HUDEP-2 (cell line): ENCODE measurements around the gene TRIM41.
"Not testable (repeated sequence)": the region's sequence is repeated elsewhere in the genome, so short reads cannot be mapped to it uniquely, and the experiment has no call there.

Experiments used
- DNase-seq, 76 experiments: peaks; one replicate each; lab custom pipeline; 2025; ENCODE audit not compliant: unreplicated experiment in 76 of 76; lab: John Stamatoyannopoulos, UW

The TRIM41 gene

DNA sequence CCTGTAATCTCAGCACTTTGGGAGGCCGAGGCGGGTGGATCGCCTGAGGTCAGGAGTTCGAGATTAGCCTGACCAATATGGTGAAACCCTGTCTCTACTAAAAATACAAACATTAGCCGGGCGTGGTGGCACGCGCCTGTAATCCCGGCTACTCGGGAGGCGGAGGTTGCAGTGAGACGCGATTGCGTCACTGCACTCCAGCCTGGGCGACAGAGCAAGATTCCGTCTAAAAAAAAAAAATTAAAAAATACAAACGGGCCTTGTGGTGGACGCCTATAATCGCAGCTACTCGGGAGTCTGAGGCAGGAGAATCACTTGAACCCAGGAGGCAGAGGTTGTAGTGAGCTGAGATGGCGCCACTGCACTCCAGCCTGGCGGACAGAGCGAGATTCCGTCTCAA, 14.1 kb upstream of the TRIM41 start:
- not testable (repeated sequence) for DNase-seq

DNA sequence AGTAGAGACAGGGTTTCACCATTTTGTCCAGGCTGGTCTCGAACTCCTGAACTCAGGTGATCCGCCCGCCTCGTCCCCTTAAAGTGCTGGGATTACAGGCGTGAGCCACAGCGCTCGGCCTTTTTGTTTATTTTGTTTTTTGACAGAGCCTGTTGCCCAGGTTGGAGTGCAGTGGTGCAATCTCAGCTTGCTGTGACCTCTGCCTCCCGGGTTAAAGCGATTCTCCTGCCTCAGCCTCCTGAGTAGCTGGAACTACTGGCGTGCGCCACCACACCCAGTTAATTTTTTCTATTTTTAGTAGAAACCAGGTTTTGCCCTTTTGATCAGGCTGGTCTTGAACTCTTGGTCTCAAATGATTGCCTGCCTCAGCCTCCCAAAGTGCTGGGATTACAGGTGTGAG, 12.9 kb upstream of the TRIM41 start:
- not testable (repeated sequence) for DNase-seq

DNA sequence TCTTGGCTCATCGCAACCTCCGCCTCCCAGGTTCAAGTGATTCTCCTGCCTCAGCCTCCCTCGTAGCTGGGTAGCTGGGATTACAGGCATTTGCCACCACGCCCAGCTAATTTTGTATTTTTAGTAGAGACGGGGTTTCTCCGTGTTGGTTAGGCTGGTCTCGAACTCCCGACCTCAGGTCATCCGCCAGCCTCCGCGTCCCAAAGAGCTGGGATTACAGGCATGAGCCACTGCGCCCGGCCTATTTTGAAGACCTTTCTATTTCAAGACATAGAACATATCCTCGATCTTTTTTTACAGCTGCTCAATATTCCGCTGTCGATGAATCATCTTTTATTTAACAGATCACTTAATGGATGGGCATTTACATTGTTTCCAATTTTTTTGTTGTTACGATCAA, 12.4 kb upstream of the TRIM41 start:
- not testable (repeated sequence) for DNase-seq

DNA sequence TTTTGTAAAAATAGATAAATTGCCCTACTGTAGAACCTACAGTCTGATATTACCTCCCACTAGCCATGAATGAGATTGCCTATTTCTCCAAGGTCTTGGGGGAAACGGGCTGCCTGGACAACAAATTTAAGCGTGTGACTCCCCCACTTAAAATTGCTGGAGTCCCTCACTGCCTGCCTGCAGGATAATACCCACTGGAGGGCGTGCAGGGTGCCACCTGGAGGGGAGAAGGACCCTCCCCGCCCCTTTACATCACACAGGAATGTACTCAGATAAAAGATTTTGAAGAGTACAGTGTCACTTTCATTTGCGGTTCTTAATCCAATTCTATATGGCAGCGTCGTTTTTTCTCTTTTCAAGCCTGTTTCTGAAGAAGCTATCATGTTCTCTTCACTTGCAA, 11.9 kb upstream of the TRIM41 start:
- no peak for DNase-seq

DNA sequence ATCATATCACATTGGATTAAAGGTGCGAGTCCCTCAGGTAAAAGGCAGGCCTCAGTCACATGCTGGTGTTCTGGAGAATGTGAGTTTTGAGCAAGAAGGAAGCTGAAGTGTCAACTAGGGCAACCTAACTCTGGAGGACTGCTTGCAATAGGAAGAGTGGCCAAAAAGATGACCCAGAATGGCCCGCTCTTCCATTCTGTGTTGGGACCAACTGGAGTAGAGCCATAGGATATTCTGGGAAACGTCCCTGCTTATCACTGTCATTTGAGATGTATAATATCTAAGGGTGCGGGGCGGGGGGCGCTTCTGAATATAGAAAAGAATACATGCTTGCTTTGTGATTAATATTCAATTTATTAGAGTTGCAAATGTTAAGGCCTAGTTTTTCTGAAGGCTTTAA, 11.0 kb upstream of the TRIM41 start:
- no peak for DNase-seq

DNA sequence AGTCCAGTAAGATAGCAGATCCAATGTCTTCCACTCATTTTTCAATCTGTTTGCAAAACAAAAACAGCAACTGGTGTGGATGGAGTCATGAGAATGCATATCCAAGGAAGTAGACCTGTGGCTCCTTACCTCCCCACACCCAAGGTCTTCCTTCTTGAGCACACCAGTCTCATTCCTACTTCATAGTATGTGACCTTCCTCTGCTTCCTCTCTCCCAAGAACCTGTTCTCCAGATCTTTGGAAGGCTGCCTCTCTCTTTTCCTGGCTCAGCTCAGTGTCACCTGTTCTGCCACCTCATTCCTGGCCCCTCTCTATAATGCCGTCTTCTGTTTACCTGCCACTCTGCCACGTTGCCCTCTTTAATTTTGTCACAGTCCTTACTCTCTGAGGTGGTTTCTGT, 10.1 kb upstream of the TRIM41 start:
- no peak for DNase-seq

DNA sequence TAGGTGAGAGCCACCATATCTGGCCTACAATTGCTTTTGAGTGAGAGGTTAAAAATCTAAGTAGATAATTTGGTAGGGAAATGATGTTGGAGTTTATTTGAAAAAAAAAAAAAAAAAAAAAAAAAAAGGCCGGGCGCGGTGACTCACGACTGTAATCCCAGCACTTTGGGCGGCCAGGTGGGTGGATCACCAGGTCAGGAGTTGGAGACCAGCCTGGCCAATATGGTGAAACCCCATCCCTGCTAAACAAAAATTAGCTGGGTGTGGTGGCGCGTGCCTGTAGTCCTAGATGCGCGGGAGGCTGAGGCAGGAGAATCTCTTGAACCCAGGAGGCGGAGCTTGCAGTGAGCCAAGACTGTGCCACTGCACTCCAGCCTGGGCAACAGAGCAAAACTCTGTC, 8.8 kb upstream of the TRIM41 start:
- DNase-seq, result not testable (repeated sequence)

DNA sequence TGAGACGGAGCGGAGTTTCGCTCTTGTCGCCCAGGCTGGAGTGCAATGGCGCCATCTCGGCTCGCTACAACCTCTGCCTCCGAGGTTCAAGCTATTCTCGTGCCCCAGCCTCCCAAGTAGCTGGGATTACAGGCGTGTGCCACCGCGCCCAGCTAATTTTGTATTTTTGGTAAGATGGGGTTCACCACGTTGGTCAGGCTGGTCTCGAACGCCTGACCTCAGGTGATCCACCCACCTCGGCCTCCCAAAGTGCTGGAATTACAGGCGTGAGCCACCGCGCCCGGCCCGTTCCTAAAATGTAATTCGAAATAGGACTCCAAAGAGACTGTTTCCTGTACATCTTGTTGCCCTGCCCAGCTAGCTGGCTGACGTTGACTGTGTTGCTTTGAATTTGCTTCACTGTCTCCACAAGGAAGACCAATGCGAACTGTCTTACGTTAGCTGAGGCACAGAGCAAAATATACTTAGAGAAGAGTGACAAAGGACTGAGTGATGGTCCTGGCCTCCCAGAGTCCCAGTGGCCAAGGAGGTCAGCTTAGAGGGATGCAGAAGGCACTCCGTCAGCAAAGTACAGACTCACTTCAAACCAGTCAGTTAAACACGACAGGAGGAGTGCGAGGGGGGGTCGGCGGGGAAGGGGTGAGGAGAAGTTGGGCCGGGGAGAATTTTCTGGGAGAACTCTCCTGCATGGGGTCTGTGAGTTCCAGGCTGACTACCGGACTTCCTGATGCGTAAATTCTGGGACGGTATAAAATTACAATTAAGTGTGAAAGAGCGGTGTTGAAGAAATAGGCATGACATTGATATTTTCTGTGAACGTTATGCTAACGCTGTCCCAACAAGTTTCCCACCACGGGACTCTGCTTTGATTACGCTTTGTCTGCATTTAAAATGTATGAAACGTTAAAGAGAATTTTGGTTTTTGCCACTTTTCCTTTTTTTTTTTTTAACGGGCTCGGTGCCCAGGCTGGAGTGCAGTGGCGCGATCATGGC, 6.8 kb upstream of the TRIM41 start:
- no peak for DNase-seq

DNA sequence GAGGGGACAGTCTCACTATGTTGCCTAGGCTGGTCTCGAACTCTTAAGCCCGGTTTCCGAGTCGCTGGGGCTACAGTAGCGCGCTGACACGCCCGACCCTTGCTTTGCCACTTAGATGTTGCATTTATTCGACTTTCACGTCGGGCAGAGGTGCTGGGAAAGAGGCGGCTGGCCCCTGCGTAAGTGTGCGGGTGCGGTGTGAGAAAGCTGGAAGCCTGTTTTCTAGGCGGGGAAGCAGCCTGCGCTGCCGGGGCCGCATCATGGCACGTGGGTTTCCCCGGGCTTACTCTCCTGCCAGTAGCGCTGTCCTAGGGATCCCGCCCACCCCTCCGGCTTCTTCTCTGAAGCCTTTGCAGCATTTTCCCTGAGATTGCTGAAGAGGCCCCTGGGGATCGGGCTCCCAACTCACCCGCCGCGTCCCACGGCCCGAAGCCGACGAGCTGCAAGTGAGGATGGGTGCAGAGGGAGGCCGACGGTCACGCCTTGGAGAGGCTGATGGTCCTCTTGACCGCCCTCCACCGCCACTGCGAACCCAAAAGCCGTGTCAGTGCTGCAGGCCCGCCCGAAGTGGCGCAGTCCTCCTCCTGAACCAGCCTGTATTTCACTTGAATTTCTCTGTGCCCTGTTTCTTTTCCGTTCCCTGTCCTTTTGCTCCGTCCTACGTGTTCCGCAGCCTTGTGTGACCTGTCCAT, 5.8 kb upstream of the TRIM41 start:
- DNase-seq, result no peak

DNA sequence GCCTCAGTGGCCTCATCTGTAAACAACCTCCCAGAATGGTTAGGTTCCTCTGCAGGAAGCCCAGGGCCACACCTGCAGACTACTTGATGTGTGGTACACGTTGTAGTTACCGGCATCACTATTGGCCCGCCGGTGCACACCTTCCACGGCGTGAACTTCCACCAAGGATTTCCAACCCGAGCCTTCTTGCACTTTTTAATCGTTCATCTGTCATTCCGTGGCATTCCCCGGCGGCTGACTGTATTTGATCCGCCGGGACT, 5.3 kb upstream of the TRIM41 start:
- DNase-seq, result no peak

DNA sequence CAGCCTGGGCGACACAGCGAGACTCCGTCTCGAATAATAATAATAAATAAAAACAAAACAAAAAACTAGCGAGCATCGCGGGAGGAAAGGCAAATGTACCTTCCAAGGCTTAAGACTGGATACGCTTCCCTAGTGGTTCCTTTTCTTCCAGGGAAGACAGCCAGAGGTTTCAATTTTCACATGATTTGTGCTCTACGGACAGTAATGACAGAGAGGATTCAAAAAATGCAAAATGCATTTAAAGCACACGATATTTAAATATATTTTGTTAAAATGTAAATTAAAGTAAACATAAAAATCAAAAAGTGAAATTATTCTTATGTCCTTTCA, 4.3 kb upstream of the TRIM41 start:
- no peak for DNase-seq

DNA sequence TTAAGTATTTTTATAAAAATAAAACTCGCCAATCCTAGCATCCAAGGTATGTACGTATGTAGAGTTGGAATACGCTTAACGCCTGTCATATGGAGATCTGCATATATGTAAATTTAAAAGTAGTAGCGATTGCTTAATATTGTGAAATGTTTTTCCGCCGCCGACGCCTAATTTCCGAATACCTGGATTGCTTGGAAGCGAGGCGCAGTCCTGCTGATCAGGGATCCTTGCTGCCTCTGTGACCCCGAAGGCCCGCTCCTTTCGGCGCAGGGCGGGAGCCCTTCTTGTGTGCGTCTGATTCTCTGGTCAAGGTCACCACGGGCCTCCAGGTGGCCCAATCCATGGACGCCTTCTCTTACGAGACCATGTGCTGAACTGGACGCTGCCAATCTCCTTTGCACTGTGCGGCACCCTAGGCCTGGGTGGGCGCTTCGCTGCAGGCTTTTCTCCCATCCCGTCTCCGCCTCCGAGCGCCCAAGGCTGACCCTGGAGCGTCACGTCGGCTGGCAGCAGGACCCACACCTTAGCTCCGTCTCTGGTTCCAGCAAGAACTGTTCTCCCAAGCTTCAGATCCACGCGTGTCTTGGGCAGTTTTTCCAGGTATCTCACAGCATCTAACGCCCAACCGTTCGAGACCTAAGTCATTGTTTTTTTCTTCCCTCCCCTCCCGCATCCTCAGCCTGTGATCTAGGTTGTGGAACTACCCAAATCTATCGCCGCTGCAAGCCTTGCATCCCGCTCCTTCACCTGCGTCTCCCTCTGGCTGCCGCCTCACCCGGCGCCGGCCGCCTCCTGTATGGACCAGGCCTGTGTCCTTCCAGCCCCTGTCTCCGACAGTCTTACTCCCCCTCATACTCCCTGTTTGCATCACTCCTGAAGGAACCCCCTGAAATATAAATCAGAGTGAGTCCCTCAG, 3.6 kb upstream of the TRIM41 start:
- no peak for DNase-seq

DNA sequence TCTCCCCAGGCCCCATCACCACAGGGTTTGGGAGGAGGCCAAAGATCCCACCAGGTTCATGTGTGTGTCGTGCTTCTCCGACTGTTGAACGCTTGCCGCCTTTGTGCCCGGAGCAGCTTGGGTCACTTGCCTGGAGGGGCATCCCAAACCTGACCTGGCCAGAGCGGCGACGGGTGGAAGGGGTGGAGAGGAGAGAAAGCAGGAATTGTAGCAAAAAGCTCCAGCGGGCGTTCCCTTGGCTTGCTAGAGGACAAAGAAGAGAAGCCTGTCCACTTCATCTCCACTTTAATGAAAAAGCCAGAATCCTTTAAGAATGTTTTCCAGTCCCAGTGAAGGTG, 2.9 kb upstream of the TRIM41 start:
- DNase-seq, result no peak

DNA sequence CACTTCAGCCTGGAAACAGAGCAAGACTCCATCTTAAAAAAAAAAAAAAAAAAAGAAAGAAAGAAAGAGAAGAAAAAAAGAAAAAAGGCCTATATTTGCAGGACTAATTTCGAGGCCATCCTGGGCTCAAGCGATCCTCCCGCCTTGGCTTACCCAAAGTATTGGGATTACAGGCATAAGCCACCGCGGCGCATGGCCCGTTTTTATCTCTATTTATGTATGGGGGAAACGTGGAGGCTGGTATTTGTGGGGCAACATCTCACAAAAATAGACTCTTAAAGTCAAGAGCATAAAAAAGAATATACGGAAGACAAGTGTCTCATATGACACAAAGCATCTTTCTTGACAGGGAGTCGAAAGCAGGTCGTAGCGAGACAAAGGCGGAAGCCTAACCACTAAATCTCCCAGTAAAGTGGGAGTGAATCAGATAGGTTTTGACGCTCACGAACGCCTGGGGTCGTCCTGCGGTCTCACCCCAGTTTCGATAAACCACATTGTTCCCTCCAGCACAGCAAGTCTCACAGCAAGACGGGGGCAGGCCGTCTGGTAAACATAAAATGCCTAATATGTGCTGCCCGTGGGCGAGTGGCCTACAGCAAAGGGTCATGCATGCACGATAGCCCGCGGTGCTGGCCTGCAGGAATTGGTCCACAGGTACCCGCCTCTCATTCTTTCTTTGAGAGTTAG, 1.8 kb upstream of the TRIM41 start:
- no peak for DNase-seq

DNA sequence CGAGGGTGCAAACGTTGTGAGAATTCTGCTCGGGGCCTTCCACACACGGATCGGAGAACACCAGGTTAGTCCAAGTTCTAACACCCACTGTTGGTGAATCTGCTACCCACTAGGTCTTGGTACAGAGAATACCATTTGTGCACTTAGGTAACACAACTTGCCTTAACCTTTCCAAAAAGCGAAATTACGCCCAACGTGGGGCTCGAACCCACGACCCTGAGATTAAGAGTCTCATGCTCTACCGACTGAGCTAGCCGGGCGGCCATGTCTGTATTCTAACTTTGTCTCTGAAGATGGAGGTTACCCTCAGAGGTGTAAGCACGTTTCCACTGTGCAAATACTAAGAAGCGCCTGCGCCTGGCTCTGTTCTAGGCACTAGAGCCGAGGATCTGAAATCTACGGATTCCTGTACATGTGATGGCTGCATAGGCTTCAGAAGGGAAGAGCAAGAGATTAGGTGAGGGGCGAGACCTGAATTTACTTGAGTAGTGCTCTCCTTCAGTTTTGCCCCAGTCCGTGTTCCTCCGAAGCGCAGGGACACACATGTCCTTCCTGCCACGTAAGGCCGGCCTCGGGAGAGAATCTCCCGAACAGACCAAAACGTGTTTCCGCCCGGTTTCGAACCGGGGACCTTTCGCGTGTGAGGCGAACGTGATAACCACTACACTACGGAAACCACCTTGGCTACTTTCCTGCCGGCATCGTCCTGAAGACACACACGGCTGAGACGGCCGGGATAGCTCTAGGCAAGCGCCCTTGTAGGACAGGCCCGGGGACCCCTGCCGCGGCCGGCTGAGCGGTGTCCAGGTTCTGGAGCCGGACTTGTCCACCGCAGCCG, 1.1 kb upstream of the TRIM41 start:
- no peak for DNase-seq

DNA sequence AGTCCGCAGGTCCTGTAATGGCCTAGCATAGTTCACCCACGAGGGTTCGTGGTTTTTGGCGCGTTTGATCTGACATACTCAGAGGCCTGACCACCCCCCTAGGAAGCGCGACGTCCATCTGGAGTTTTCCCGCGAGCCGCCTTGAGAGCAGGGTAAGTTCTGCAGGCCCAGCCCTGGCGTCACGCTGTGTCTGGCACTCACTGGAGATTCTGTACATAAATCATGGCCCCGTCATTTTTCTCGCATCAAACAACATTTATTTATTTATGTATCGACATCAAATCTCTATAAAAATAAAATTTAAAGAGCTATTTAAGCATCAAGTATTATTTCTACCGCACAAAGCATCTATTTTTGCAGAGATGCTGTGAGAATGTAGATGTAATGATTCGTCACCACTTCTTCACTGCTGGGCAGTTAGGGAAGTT, 437 bp upstream of the TRIM41 start:
- no peak for DNase-seq

DNA sequence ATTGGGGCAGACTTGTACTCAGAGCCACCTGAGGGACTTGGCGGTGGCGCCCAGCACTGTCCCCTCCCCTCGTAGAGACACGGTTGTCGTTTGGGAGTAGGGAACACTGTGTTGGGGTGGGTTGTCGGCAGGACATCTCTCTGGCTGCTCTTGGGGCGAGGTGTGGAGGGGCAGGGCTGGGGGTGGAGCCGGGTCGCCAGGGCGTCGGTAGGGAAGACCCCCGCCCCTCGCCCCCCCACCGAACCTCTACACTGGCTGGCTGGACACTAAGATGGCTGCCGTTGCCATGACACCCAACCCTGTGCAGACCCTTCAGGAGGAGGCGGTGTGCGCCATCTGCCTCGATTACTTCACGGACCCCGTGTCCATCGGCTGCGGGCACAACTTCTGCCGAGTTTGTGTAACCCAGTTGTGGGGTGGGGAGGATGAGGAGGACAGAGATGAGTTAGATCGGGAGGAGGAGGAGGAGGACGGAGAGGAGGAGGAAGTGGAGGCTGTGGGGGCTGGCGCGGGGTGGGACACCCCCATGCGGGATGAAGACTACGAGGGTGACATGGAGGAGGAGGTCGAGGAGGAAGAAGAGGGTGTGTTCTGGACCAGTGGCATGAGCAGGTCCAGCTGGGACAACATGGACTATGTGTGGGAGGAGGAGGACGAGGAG, 778 bp downstream of the TRIM41 start:
- no peak for DNase-seq

DNA sequence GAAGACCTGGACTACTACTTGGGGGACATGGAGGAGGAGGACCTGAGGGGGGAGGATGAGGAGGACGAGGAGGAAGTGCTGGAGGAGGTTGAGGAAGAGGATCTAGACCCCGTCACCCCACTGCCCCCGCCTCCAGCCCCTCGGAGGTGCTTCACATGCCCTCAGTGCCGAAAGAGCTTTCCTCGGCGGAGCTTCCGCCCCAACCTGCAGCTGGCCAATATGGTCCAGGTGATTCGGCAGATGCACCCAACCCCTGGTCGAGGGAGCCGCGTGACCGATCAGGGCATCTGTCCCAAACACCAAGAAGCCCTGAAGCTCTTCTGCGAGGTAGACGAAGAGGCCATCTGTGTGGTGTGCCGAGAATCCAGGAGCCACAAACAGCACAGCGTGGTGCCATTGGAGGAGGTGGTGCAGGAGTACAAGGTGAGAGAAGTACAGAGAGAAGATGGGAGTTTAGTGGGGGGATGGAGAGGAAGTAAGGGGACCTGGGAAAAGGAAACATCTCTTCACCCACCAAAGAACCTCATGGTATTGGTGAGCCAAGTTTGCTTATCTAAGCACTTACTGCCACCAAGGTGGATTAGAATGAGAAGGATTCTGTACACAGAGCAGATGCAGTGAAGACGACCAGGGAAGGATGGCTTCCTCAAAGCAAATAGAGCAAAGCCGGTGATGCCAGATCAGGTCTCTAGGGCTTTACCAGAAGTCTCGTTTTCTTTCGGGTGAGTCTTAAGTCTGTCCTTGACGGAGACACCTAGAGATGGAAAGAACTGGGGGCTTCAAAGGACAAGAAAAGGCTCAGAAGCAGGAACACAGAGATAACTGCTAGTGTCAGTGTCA, 1.5 kb downstream of the TRIM41 start:
- DNase-seq, result no peak

DNA sequence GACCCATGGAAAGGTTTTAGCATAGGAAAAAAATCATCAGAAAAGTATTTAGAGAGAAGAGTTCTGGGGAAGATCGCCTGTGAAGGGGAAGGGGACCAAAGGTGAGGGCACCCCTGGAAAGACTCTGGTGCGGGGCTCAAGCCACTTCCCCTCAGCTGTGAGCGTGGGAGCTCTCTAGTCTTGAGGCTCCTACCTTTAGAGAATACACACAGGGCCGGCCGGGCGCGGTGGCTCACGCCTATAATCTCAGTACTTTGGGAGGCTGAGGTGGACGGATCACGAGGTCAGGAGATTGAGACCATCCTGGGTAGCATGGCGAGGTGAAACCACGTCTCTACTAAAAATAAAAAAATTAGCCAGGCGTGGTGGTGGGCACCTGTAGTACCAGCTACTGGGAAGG, 6.9 kb downstream of the TRIM41 start:
- DNase-seq, result no peak
